ENCODE measurements around the gene PLPPR3.

PLPPR3 gene

DNA sequence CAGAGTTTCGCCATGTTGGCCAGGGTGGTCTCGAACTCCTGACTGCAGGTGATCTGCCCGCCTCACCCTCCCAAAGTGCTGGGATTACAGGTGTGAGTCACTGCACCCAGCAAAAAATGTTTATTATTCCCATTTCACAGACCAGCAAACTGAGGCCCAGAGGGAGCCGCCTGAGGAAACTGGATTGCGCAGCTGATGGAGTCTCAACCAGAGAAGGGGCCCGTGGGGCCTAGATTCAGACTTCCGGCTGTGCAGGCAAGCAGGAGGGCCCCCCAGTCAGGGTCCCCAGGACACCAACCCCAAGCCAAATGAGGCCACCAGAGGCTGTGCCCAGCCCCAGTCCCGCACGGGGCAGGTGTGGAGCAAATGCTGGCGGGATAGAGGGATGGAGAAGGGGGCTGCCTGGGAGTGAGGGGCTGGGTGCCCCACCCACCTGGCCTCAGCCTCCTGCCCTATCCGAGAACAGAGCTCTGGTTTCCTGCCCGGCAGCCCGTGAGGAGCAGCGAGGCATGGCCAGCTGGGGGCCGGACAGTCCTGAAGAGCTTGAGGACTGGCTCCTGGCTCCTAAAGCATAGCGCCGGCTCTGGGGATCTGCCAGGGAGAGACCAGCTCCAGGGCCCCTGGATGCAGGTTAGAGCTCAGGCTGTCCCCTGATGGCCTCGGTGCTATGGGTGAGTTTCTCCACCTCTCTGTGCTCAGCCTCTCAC lies 48.9 kb downstream of the PLPPR3 start:
- no peak for DNase-seq (ENCODE audit: low read depth in 2 of 2)

DNA sequence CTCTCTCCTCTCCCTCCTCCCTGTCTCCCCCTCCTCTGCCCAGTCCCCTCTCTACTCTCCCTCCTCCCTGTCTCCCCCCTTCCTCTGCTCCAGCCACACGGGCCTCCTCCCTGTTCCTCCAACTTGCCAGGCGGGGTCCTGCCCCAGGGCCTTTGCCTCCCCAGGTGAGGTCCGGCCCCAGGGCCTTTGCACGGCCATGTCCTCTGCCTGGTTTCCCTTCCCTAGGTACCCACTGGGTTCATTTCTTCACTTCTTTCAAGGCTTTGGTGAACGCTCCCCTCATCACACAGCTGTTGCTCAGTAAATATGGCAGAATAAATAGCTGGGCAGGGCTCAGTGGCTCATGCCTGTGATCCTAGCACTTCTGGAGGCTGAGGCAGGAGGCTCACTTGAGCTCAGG lies 49.7 kb downstream of the PLPPR3 start:
- no peak for DNase-seq (ENCODE audit: low read depth in 2 of 2)

DNA sequence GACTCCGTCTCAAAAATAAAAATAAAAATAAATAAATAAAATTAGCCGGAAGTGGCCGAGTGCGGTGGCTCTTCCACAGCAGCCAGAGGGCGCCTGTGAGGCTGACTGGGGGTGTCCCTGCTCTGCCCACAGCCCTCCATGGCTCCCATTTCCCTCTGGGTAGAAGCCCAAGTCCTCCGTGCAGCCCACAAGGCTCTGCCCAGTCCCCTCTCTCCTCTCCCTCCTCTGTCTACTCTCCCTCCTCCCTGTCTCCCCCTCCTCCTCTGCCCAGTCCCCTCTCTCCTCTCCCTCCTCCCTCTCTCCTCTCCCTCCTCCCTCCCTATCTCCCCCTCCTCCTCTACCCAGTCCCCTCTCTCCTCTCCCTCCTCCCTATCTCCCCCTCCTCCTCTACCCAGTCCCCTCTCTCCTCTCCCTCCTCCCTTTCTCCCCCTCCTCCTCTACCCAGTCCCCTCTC lies 50.4 kb downstream of the PLPPR3 start:
- DNase-seq (ENCODE audit: low read depth in 2 of 2): peak in 1 of 2 donors; percentile 11

DNA sequence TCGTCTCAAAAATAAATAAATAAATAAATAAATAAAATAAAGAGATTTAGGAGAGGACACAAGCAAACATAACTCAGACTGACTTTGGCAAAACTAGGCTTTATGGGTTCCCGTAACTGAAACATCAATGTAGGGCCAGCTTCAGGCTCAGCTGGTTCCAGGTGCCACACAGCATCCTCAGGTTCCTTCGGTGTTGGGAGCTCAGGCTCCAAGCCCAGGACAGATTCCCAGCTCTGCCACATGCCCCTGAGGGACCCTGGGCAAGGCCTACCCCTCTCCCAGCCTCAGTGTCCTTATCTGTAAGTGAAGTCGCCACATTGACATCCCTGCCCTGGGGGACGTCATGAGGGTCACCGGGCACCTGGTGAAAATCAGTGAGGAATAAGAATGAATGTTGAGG lies 52.1 kb downstream of the PLPPR3 start:
- DNase-seq (ENCODE audit: low read depth in 2 of 2): no peak

DNA sequence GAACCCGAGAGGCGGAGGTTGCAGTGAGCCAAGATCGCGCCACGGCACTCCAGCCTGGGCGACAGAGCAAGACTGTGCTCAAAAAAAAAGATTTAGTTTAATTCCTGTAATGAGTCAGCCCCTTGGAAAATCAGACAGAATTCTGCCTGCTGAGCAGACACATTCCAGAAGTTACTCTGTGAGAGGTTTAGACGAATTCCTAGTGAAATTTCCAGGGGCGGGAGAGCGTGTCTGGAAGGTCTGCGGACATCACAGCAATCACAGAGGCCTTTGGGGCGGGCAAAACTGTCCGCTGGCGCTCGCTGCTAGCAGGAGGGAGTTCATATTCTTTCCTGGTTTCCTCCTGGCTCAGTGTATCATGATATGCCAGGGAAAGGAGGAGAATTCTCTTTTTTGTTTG lies 53.3 kb downstream of the PLPPR3 start:
- DNase-seq (ENCODE audit: low read depth in 2 of 2): no peak

DNA sequence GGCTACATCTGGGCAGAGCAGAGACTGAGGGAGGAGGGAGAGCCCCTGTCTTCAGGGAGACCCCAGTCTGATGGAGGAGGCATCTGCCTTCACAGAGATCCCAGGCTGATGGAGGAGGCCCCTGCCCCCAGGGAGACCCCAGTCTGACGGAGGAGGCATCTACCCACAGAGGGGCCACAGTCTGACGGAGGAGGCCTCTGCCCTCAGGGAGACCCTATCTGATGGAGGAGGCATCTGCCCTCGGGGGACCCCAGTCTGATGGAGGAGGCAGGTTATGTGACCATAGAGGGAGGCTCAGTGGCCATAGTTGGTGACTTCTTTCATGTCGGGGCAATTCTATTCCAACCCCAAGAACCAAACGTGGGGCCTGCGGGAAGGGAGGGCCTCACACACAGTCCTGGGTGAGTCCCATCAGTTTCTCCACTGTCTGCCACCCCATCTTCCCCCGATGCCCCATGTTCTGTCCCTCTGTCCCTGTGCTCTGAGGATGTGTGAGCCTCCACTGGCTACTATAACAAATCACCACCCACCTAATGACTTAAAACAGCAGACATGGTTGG lies 56.5 kb downstream of the PLPPR3 start:
- no peak for DNase-seq (ENCODE audit: low read depth in 2 of 2)

DNA sequence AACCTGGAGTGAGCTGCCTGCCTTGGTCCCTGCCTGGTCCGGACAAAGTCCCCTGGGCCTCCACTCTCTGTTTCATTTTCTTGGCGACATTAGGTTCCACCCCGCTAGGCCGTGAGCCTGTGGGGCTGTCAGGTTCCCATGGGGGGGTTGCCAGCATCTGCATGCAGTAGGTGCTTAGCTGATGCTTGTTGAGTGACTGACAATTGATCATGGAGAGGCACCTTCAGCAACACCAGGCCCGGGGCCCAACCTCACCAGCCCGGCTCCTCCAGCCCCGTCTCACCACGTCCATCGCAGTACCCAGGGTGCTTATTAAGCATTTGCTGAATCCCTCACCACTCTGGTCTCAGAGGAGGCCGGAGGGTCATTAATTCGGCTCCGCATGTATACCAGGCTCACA lies 57.5 kb downstream of the PLPPR3 start:
- no peak for DNase-seq (ENCODE audit: low read depth in 2 of 2)

DNA sequence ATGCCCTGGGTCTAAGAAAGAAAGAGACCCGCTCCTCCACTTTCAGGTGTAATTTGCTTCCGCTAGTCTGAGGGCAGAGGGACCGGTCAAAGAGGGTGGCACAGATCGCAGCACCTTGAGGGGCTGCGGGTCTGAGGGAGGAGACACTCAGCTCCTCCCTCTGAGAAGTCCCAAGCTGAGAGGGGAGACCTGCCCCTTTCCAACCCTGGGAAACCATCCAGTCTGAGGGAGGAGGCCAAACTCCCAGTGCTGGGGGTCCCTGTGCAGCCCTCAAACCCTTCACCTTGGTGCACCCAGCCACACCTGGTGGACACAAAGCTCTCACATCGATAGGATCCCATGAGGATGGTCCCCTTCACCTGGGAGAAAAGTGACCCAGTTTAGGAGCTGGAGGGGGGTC lies 57.9 kb downstream of the PLPPR3 start:
- no peak for DNase-seq (ENCODE audit: low read depth in 2 of 2)

DNA sequence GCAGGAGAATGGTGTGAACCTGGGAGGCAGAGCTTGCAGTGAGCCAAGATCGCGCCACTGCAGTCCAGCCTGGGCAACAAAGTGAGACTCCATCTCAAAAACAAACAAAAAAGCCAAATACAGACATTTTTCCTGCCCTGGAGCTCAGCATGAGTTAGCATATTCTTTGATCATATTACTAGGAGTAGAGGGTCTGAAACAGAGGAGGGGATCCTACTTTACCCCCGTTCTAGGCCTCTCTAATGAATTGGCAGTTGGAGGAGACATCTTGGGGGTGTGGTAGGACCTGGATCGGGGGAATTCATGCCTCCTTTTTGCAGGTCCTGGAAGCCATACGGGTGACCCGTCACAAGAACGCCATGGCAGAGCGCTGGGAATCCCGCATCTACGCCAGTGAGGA lies 58.6 kb downstream of the PLPPR3 start:
- no peak for DNase-seq (ENCODE audit: low read depth in 2 of 2)
